Measurements from ENCODE around the gene UTP3. TPM values are rescaled to one million over a fixed set of nuclear protein-coding genes. Genes with fewer than 3 reads are reported as not detected.
"Not testable (repeated sequence)": the region's sequence is repeated elsewhere in the genome, so short reads cannot be mapped to it uniquely, and the experiment has no call there.

The UTP3 gene
- total RNA-seq, 1 donor from 2014 or later = 23.5 TPM

GRCh38 chr4:70701271-70701670 lies 12.9 kb downstream of the UTP3 start:
- no peaks in the 10 kb centered on the region for H3K36me3 Mint-ChIP-seq (ENCODE audit: unreplicated experiment)
- peaks cover 8% of the 10 kb centered on the region for H3K9me3 Mint-ChIP-seq (ENCODE audit: unreplicated experiment)
- TF ChIP-seq, protein P1, sequence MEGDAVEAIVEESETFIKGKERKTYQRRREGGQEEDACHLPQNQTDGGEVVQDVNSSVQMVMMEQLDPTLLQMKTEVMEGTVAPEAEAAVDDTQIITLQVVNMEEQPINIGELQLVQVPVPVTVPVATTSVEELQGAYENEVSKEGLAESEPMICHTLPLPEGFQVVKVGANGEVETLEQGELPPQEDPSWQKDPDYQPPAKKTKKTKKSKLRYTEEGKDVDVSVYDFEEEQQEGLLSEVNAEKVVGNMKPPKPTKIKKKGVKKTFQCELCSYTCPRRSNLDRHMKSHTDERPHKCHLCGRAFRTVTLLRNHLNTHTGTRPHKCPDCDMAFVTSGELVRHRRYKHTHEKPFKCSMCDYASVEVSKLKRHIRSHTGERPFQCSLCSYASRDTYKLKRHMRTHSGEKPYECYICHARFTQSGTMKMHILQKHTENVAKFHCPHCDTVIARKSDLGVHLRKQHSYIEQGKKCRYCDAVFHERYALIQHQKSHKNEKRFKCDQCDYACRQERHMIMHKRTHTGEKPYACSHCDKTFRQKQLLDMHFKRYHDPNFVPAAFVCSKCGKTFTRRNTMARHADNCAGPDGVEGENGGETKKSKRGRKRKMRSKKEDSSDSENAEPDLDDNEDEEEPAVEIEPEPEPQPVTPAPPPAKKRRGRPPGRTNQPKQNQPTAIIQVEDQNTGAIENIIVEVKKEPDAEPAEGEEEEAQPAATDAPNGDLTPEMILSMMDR (IDR thresholded peaks at IDR 0.05; ENCODE audit: partially characterized antibody, unreplicated experiment) = no peak
- no peak for DNase-seq
- peaks cover 11% of the 10 kb centered on the region for H3K27me3 Mint-ChIP-seq (ENCODE audit: unreplicated experiment)
- no peak overlapping the region for H3K4me3 Mint-ChIP-seq (ENCODE audit: unreplicated experiment)
- H3K27ac Mint-ChIP-seq (ENCODE audit: unreplicated experiment) = no peak overlapping the region
- H3K4me1 Mint-ChIP-seq (ENCODE audit: low read depth, unreplicated experiment) = peaks cover 8% of the 10 kb centered on the region

DNA sequence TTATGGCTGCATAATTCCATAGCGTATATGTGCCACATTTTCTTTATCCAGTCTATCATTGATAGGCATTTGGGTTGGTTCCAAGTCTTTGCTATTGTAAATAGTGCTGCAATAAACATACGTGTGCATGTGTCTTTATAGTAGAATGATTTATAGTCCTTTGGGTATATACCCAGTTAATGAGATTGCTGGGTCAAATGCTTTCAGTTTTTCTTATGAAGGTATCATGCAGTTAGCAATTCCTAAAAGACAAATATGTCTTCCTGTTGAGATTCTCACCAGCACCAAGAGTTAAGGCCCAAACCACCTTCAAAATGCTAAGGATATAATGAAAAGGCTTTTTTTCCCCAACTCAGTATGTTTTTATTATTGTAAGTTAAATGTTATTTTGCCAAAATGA lies 14.3 kb downstream of the UTP3 start:
- not testable (repeated sequence) for H3K4me3 Mint-ChIP-seq (ENCODE audit: unreplicated experiment); H3K4me1 Mint-ChIP-seq (ENCODE audit: low read depth, unreplicated experiment); H3K9me3 Mint-ChIP-seq (ENCODE audit: unreplicated experiment); DNase-seq; H3K36me3 Mint-ChIP-seq (ENCODE audit: unreplicated experiment)
- Mint-ChIP-seq H3K27ac (ENCODE audit: unreplicated experiment) (peak overlapping the region; percentile 43), H3K27me3 (ENCODE audit: unreplicated experiment) (peaks cover 11% of the 10 kb centered on the region)

- H3K4me3 Mint-ChIP-seq (ENCODE audit: unreplicated experiment) = peak overlapping the region; percentile 98
Observed at GRCh38 chr4:70703619-70704214, 15.4 kb downstream of the UTP3 start.

GRCh38 chr4:70704215-70704930 lies 16.0 kb downstream of the UTP3 start:
- H3K27me3 Mint-ChIP-seq (ENCODE audit: unreplicated experiment) = peaks cover 11% of the 10 kb centered on the region
- DNase-seq = peak; percentile 92
- peak overlapping the region; percentile 98 for H3K4me3 Mint-ChIP-seq (ENCODE audit: unreplicated experiment)
- TF ChIP-seq, protein P1 (IDR thresholded peaks at IDR 0.05; ENCODE audit: partially characterized antibody, unreplicated experiment) = peak; percentile 43
- peaks cover 8% of the 10 kb centered on the region for H3K9me3 Mint-ChIP-seq (ENCODE audit: unreplicated experiment)
- H3K4me1 Mint-ChIP-seq (ENCODE audit: low read depth, unreplicated experiment) = peaks cover 9% of the 10 kb centered on the region
- no peaks in the 10 kb centered on the region for H3K36me3 Mint-ChIP-seq (ENCODE audit: unreplicated experiment)
- peak overlapping the region; percentile 93 for H3K27ac Mint-ChIP-seq (ENCODE audit: unreplicated experiment)

More at GRCh38 chr4:70703619-70704214, 15.4 kb downstream of the UTP3 start:
- Mint-ChIP-seq H3K9me3 (ENCODE audit: unreplicated experiment) (peaks cover 8% of the 10 kb centered on the region), H3K4me1 (ENCODE audit: low read depth, unreplicated experiment) (peaks cover 9% of the 10 kb centered on the region), H3K27ac (ENCODE audit: unreplicated experiment) (peak overlapping the region; percentile 93), H3K36me3 (ENCODE audit: unreplicated experiment) (no peaks in the 10 kb centered on the region), H3K27me3 (ENCODE audit: unreplicated experiment) (peaks cover 11% of the 10 kb centered on the region)
- TF ChIP-seq, protein P1 (IDR thresholded peaks at IDR 0.05; ENCODE audit: partially characterized antibody, unreplicated experiment) = no peak
- DNase-seq = no peak

- TF ChIP-seq, protein P1 (IDR thresholded peaks at IDR 0.05; ENCODE audit: partially characterized antibody, unreplicated experiment) = no peak
- peaks cover 8% of the 10 kb centered on the region for H3K9me3 Mint-ChIP-seq (ENCODE audit: unreplicated experiment)
- no peaks in the 10 kb centered on the region for H3K36me3 Mint-ChIP-seq (ENCODE audit: unreplicated experiment)
- H3K4me1 Mint-ChIP-seq (ENCODE audit: low read depth, unreplicated experiment) = peaks cover 9% of the 10 kb centered on the region
- DNase-seq = no peak
- H3K27me3 Mint-ChIP-seq (ENCODE audit: unreplicated experiment) = peaks cover 11% of the 10 kb centered on the region
- H3K27ac Mint-ChIP-seq (ENCODE audit: unreplicated experiment) = no peak overlapping the region
- H3K4me3 Mint-ChIP-seq (ENCODE audit: unreplicated experiment) = no peak overlapping the region
Observed at GRCh38 chr4:70704931-70705182, 16.5 kb downstream of the UTP3 start.
